Dermis blood vessel endothelial cell (primary cell): ENCODE results near the gene GH1. TPM values are rescaled to one million over a fixed set of nuclear protein-coding genes. Genes with fewer than 3 reads are reported as not detected.
"Not testable (repeated sequence)": the region's sequence is repeated elsewhere in the genome, so short reads cannot be mapped to it uniquely, and the experiment has no call there.

ENCODE experiments used
- DNase-seq: peaks from one replicate; pipeline ENCODE4 v3.0.0; 2010
- total RNA-seq: library from RNA; depleted of rRNA; stranded (reverse); fragments of >200 nt; gene quantifications from 2 replicates; pipeline ENCODE4 v1.2.3, GENCODE V29; 2014

GH1 gene
- total RNA-seq, 1 donor from 2014 or later, result not detected

DNA sequence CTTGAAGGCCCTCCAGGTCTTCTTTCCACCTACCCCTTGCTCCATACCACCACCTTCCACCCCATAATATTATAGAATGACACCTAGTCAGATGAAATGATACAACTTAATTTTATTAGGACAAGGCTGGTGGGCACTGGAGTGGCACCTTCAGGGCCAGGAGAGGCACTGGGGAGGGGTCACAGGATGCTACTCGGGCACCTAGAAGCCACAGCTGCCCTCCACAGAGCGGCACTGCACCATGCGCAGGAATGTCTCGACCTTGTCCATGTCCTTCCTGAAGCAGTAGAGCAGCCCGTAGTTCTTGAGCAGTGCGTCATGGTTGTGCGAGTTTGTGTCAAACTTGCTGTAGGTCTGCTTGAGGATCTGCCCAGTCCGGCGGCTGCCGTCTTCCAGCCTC is 23.8 kb downstream of the GH1 start:
- not testable (repeated sequence) for DNase-seq

GRCh38 chr17:63894021-63894420 is 24.6 kb downstream of the GH1 start:
- DNase-seq, result not testable (repeated sequence)

- not testable (repeated sequence) for DNase-seq
These were observed 26.2 kb downstream of the GH1 start for GRCh38 chr17:63892316-63893037.

GRCh38 chr17:63889026-63889848 is 29.4 kb downstream of the GH1 start:
- DNase-seq, result peak; percentile 55

DNA sequence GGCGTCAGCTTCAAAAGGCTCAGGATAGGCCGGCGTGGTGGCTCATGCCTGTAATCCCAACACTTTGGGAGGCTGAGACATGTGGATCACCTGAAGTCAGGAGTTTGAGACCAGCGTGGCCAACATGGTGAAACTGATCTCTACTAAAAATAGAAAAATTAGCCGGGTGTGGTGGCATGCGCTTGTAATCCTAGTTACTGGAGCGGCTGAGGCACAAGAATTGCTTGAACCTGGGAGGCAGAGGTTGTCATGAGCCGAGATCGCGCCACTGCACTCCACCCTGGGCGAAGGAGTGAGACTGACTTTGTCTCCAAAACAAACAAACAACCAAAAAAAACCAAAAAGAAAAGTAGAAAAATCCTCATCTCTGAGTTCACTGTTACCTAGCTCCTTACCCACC is 33.5 kb downstream of the GH1 start:
- not testable (repeated sequence) for DNase-seq

- DNase-seq, result not testable (repeated sequence)
These were observed 36.0 kb downstream of the GH1 start for GRCh38 chr17:63882626-63883126.

DNA sequence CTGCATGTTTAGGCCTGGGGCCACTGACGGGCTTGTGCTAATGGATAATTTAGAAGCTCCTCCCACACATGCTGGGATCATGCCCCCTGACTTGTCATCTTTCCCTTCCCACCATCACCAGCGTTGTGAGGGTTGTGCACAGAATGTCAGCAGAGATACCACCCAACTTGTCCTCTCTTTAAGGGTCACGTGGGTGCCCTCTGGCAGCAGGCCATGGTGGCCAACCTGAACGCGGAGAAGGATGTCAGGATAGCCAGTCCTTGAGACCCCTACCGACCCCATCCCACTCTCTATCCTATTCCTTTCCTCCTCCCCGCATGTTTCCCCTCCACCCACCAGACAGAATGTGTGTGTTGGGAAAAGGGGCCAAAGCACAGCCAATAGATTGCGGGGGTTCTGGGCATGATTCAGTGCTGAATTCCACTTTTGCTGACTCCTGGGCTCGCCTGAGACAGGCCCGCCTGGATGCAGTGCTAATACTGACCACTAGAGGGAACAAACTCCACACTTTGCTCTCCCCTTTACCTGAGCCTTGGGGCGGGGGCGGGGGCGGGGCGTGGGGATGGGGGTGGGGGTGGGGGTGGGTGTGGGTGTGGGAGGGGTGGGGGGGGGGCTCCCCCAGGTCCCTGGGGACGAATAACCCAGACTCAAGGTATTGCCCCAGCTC is 36.6 kb downstream of the GH1 start, which contains the start of gene GH2:
Gene GH2 (minus strand): TSS at position 10 of the 667 bp plus-strand sequence. CDS start 143 bp downstream, outside the sequence.
- DNase-seq, result peak; percentile 70

DNA sequence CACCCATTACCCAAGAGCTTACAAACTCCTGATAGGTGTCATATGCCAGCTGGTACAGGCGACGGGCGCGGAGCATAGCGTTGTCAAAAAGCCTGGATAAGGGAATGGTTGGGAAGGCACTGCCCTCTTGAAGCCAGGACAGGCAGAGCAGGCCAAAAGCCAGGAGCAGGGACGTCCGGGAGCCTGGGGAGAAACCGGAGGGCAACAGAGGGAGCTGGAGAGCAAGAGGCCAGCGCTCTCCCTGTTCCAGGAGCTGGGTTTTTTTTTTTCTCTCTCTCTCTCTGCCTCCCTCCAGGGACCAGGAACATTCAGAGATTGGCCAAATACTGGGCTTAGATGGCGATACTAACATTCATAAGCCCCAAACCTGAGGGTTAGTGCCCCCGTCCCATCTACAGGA is 37.3 kb downstream of the GH1 start:
- not testable (repeated sequence) for DNase-seq

GRCh38 chr17:63880706-63881105 is 37.9 kb downstream of the GH1 start:
- DNase-seq, result no peak

- not testable (repeated sequence) for DNase-seq
These were observed 40.2 kb downstream of the GH1 start for GRCh38 chr17:63878413-63878812.

- not testable (repeated sequence) for DNase-seq
These were observed 43.9 kb downstream of the GH1 start for GRCh38 chr17:63874693-63875092.

DNA sequence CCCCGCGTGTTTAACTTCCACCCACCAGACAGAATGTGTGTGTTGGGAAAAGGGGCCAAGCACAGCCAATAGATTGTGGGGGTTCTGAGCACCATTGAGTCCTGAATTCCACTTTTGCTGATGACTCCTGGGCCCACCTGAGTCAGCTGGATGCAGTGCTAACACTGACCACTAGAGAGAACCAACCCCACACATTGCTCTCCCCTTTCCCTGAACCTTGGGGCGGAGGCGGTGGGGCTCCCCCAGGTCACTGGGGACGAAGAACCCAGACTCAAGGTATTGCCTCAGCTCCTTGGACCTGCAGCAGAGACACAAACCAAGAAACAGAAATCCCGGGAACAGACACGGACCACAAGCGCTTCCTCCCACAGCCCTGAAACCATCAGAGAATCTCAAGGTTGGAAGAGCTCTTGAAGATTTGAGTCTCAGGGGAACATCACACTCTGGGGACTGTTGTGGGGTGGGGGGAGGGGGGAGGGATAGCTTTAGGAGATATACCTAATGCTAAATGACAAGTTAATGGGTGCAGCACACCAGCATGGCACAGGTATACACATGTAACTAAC is 44.5 kb downstream of the GH1 start:
- DNase-seq, result not testable (repeated sequence)

DNA sequence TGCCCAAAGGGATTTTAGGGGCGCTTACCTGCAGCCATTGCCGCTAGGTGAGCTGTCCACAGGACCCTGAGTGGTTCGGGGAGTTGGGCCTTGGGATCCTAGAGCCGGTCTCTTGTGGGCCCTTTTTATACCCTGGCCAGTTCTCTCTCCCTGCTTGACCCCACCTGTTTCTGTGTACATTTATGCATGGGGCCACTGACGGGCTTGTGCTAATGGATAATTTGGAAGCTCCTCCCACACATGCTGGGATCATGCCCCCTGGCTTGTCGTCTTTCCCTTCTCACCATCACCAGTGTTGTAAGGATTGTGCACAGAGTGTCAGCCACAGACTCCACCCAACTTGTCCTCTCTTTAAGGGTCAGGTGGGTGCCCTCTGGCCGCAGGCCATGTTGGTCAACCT is 45.1 kb downstream of the GH1 start, which contains the start of gene CSH2:
Gene CSH2 (minus strand): TSS at position 101 of the 400 bp plus-strand sequence. CDS start 63 bp downstream, at position 38.
- DNase-seq, result not testable (repeated sequence)

DNA sequence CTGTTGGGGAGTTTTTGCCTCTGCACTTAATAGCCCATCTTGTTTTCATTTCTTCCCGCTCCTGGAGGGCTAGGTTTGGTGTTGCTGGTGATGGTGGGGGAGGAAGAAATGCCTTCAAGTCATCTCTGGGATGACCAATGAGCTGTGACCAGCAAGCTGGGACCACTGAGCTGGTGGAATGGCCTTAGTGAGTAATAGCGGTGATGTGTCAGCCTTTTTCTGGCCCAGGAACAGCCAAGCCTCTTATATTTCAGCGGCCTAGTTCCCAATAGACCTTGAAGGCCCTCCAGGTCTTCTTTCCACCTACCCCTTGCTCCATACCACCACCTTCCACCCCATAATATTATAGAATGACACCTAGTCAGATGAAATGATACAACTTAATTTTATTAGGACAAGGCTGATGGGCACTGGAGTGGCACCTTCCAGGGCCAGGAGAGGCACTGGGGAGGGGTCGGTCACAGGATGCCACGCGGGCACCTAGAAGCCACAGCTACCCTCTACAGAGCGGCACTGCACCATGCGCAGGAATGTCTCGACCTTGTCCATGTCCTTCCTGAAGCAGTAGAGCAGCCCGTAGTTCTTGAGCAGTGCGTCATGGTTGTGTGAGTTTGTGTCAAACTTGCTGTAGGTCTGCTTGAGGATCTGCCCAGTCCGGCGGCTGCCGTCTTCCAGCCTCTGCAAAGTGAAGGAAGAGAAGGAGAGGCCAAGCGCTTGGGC is 46.8 kb downstream of the GH1 start:
- not testable (repeated sequence) for DNase-seq

DNA sequence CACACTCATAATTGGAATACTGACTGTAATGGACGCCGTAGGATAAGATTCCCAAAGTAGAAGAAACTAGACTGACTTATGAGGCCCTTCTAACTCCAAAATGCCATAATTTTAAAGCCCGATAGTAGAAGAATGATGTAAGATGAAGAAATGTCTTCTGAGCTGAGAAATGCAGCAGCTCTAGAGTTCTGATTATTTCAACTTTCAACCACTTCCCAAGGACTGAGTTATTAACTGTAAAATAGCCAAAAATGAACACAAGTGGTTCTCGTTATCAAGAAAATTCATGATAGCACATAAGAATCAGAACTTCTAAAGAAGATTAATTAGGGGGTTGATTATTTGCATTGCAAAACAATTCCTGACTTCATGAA is 48.4 kb downstream of the GH1 start:
- DNase-seq, result not testable (repeated sequence)

GRCh38 chr17:63869491-63870291 is 48.9 kb downstream of the GH1 start:
- DNase-seq, result not testable (repeated sequence)
